Tibial nerve (tissue), 4 donors: Measurements from ENCODE around the gene CSAD. TPM values are rescaled to one million over a fixed set of nuclear protein-coding genes. Genes with fewer than 3 reads are reported as not detected.

ENCODE experiments used
- DNase-seq, 2 donors: peaks; one replicate each; pipeline ENCODE4 v3.0.0-alpha.2; 2019; ENCODE audit warnings: low spot score in 2 of 2
- H3K27ac ChIP-seq, 4 donors: fragments of 200-600 bp; sonication (generic) in 3 of 4; one replicate each; pipeline ENCODE4 v1.5.1; 2017 to 2019; ENCODE audit warnings: mild to moderate bottlenecking in 1 of 4
- H3K27me3 ChIP-seq, 2 donors: fragments of 200-600 bp; sonication (generic) in 1 of 2; one replicate each; pipeline versions ENCODE4 v1.5.1 to v1.6.0; 2017 to 2019
- H3K36me3 ChIP-seq, 3 donors: fragments of 200-600 bp; sonication (generic); one replicate each; pipeline ENCODE4 v1.5.1; 2018 to 2019
- H3K4me1 ChIP-seq, 4 donors: fragments of 200-600 bp; sonication (generic) in 3 of 4; one replicate each; pipeline ENCODE4 v1.5.1; 2017 to 2019
- H3K4me3 ChIP-seq, 4 donors: fragments of 200-600 bp; sonication (generic) in 3 of 4; one replicate each; pipeline ENCODE4 v1.5.1; 2017 to 2019; ENCODE audit warnings: mild to moderate bottlenecking in 1 of 4, moderate library complexity in 1 of 4
- H3K9me3 ChIP-seq, 4 donors: fragments of 200-600 bp; sonication (generic) in 3 of 4; one replicate each; pipeline ENCODE4 v1.5.1; 2017 to 2019
- CTCF ChIP-seq, 5 experiments: fragments of 200-600 bp in 3 of 5; fragments of 450-650 bp in 2 of 5; sonication (generic) in 3 of 5; IDR thresholded peaks; one replicate each; pipeline ENCODE4 v1.5.1; 2016 to 2019; ENCODE audit warnings: antibody characterized with exemption in 5 of 5, mild to moderate bottlenecking in 3 of 5, moderate library complexity in 2 of 5
- EP300 ChIP-seq, 2 donors: sonication (generic); formaldehyde crosslinking; IDR thresholded peaks; one replicate each; pipeline ENCODE4 v1.6.1; 2017; ENCODE audit warnings: antibody characterized with exemption in 2 of 2, mild to moderate bottlenecking in 1 of 2
- POLR2A ChIP-seq, 2 donors: fragments of 450-650 bp; IDR thresholded peaks; one replicate each; pipeline ENCODE4 v1.6.1; 2017; ENCODE audit warnings: antibody characterized with exemption in 2 of 2, mild to moderate bottlenecking in 2 of 2, moderate library complexity in 2 of 2
- WGBS, 2 donors: methylation state at CpG; one replicate each; pipeline ENCODE4 v1.1.5; 2018; 5-methylcytosine and 5-hydroxymethylcytosine counted together
- total RNA-seq, 4 donors: library from RNA; depleted of rRNA; stranded (reverse); fragments of >200 nt; gene quantifications; one replicate each; pipeline ENCODE4 v1.1.0, GENCODE V29; 2016

The CSAD gene
- total RNA-seq, 4 donors from 2014 or later, result 52.4 to 90.6 (median 78.7) TPM

GRCh38 chr12:53220694-53221202, 40.0 kb upstream of the CSAD start:
- TF ChIP-seq EP300 (IDR thresholded peaks at IDR 0.05), result peak; percentile 12 to 72
- peak in 1 of 2 donors; percentile 8 for TF ChIP-seq POLR2A (IDR thresholded peaks at IDR 0.05)
- no peak for TF ChIP-seq CTCF (IDR thresholded peaks at IDR 0.05)
- peak; percentile 77 to 82 for DNase-seq
- Histone ChIP-seq H3K9me3 (no peaks in the 10 kb centered on the region), H3K4me3 (peak overlapping the region; percentile 53 to 78 (median 68)), H3K27ac (peak overlapping the region; percentile 92 to 100 (median 96)), H3K4me1 (peaks cover 5 to 75% (median 65%) of the 10 kb centered on the region in 4 donors), H3K36me3 (peaks cover 0 to under 1% (median 0%) of the 10 kb centered on the region in 3 donors), H3K27me3 (no peaks in the 10 kb centered on the region)
- 1% methylated on average over 37 to 40 of the region's 42 CpGs for WGBS, 2 donors

- WGBS, 2 donors, result 0 to 1% methylated on average over 22 to 36 of the region's 53 CpGs
- H3K36me3 ChIP-seq, result peaks cover 0 to 6% (median 0%) of the 10 kb centered on the region in 3 donors
- no peaks in the 10 kb centered on the region for H3K9me3 ChIP-seq
- DNase-seq, result peak; percentile 42 to 55
- H3K4me3 ChIP-seq, result peak overlapping the region; percentile 53 to 78 (median 68)
- H3K27ac ChIP-seq, result peak overlapping the region; percentile 92 to 100 (median 96)
- no peaks in the 10 kb centered on the region for H3K27me3 ChIP-seq
- TF ChIP-seq EP300 (IDR thresholded peaks at IDR 0.05) (no peak), POLR2A (IDR thresholded peaks at IDR 0.05) (no peak), CTCF (IDR thresholded peaks at IDR 0.05) (no peak)
- peaks cover 5 to 75% (median 60%) of the 10 kb centered on the region in 4 donors for H3K4me1 ChIP-seq
Measured at GRCh38 chr12:53219956-53220693, 39.4 kb upstream of the CSAD start.

GRCh38 chr12:53219292-53219955, 38.7 kb upstream of the CSAD start:
- peak overlapping the region; percentile 92 to 100 (median 96) for H3K27ac ChIP-seq
- no peak for DNase-seq
- 0 to 1% methylated on average over 27 of the region's 27 CpGs for WGBS, 2 donors

GRCh38 chr12:53218551-53219291, 38.0 kb upstream of the CSAD start:
- H3K27ac ChIP-seq, result peak overlapping the region; percentile 92 to 100 (median 96)

More at GRCh38 chr12:53219292-53219955, 38.7 kb upstream of the CSAD start:
- Histone ChIP-seq H3K9me3 (no peaks in the 10 kb centered on the region), H3K4me1 (peaks cover 4 to 75% (median 56%) of the 10 kb centered on the region in 4 donors), H3K27me3 (no peaks in the 10 kb centered on the region), H3K36me3 (peaks cover 0 to 13% (median 0%) of the 10 kb centered on the region in 3 donors), H3K4me3 (peak overlapping the region; percentile 53 to 78 (median 68))
- no peak for TF ChIP-seq POLR2A (IDR thresholded peaks at IDR 0.05)
- TF ChIP-seq CTCF (IDR thresholded peaks at IDR 0.05), result no peak
- peak in 1 of 2 donors; percentile 34 for TF ChIP-seq EP300 (IDR thresholded peaks at IDR 0.05)

More at GRCh38 chr12:53218551-53219291, 38.0 kb upstream of the CSAD start:
- TF ChIP-seq EP300 (IDR thresholded peaks at IDR 0.05) (no peak), CTCF (IDR thresholded peaks at IDR 0.05) (no peak), POLR2A (IDR thresholded peaks at IDR 0.05) (no peak)
- H3K27me3 ChIP-seq, result no peaks in the 10 kb centered on the region
- peaks cover 0 to 75% (median 49%) of the 10 kb centered on the region in 4 donors for H3K4me1 ChIP-seq
- no peaks in the 10 kb centered on the region for H3K9me3 ChIP-seq
- peaks cover 0 to 20% (median 0%) of the 10 kb centered on the region in 3 donors for H3K36me3 ChIP-seq
- peak overlapping the region; percentile 53 to 78 (median 68) for H3K4me3 ChIP-seq
- 3 to 22% methylated on average over 20 to 30 of the region's 30 CpGs for WGBS, 2 donors
- DNase-seq, result no peak
